T-helper 1 cell (primary cell): Measurements from ENCODE around the gene ARHGEF2.
"Not testable (repeated sequence)": the region's sequence is repeated elsewhere in the genome, so short reads cannot be mapped to it uniquely, and the experiment has no call there.

Experiments
- DNase-seq, 5 donors: peaks; one replicate each; pipeline ENCODE4 v3.0.0-alpha.2; 2012 to 2020

The ARHGEF2 gene

GRCh38 chr1:155990005-155990739, 11.8 kb upstream of the ARHGEF2 start:
- DNase-seq = no peak

- DNase-seq = peak; percentile 51 to 83 (median 68)
Observed at GRCh38 chr1:155989242-155990004, 11.1 kb upstream of the ARHGEF2 start.

GRCh38 chr1:155984903-155985645, 6.7 kb upstream of the ARHGEF2 start:
- DNase-seq = not testable (repeated sequence)

GRCh38 chr1:155984341-155984740, 6.0 kb upstream of the ARHGEF2 start:
- DNase-seq = no peak

GRCh38 chr1:155983191-155984024, 5.1 kb upstream of the ARHGEF2 start:
- no peak for DNase-seq

GRCh38 chr1:155982106-155982505, 3.8 kb upstream of the ARHGEF2 start:
- no peak for DNase-seq

- peak in 2 of 5 donors; percentile 38 to 41 for DNase-seq
Observed at GRCh38 chr1:155981266-155982088, 3.1 kb upstream of the ARHGEF2 start.

GRCh38 chr1:155979597-155980343, 1.4 kb upstream of the ARHGEF2 start:
- no peak for DNase-seq

- peak in 1 of 5 donors; percentile 25 for DNase-seq
Observed at GRCh38 chr1:155978973-155979429, 654 bp upstream of the ARHGEF2 start.

GRCh38 chr1:155977690-155978324, 540 bp downstream of the ARHGEF2 start:
- peak in 4 of 5 donors; percentile 17 to 40 (median 22) for DNase-seq

- DNase-seq = no peak
Observed at GRCh38 chr1:155976913-155977689, 1.2 kb downstream of the ARHGEF2 start.

GRCh38 chr1:155976062-155976912, 2.1 kb downstream of the ARHGEF2 start:
- DNase-seq = peak; percentile 26 to 65 (median 47)

- DNase-seq = no peak
Observed at GRCh38 chr1:155975375-155976061, 2.8 kb downstream of the ARHGEF2 start.

- DNase-seq = no peak
Observed at GRCh38 chr1:155974208-155975115, 3.9 kb downstream of the ARHGEF2 start.

- DNase-seq = no peak
Observed at GRCh38 chr1:155973723-155974122, 4.6 kb downstream of the ARHGEF2 start.
